HG03064 (cell line): ENCODE measurements around the gene MYO1A.
"Not testable (repeated sequence)": the region's sequence is repeated elsewhere in the genome, so short reads cannot be mapped to it uniquely, and the experiment has no call there.

Experiments used
- ATAC-seq: cut with Tn5 transposase; IDR thresholded peaks from one replicate; pipeline ENCODE4 v1.9.1; 2021; ENCODE audit warnings: low read depth; ENCODE audit not compliant: unreplicated experiment

MYO1A gene

GRCh38 chr12:56996793-56997545, 53.0 kb downstream of the MYO1A start:
- no peak for ATAC-seq

DNA sequence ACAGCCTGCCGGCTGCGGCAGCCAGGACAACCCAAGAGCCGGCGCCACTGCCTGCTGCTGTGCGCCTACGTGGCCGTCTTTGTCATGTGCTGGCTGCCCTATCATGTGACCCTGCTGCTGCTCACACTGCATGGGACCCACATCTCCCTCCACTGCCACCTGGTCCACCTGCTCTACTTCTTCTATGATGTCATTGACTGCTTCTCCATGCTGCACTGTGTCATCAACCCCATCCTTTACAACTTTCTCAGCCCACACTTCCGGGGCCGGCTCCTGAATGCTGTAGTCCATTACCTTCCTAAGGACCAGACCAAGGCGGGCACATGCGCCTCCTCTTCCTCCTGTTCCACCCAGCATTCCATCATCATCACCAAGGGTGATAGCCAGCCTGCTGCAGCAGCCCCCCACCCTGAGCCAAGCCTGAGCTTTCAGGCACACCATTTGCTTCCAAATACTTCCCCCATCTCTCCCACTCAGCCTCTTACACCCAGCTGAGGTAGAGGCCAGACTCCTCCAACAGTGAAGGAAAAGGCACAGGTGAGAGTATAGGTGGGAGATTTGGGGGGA, 53.9 kb downstream of the MYO1A start:
- ATAC-seq = no peak

GRCh38 chr12:56995201-56995929, 54.6 kb downstream of the MYO1A start:
- no peak for ATAC-seq

DNA sequence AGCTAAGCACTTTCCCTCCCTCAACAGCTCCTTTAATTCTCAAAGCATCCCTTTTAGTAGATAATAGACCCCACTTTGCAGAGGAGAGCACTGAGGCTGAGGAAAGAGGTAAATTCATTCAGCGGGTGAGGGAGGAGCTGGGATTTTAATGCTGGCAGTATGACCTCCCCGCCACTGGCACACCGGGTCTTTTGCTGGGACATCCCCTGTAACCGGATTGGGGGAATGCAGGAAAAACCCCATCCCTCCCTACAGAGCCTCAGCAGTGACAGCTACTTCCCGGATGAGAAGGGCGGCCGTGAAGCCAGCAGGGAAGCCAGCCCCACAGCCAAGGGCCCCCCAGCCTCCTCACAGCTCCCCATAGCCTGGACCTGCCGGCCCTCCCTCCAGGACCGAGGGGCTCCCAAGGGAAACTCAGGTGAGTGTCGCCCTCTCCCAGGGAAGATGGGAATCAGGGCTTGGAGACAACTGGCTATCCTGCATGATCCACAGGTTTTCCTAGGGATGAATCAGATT, 55.6 kb downstream of the MYO1A start:
- no peak for ATAC-seq

DNA sequence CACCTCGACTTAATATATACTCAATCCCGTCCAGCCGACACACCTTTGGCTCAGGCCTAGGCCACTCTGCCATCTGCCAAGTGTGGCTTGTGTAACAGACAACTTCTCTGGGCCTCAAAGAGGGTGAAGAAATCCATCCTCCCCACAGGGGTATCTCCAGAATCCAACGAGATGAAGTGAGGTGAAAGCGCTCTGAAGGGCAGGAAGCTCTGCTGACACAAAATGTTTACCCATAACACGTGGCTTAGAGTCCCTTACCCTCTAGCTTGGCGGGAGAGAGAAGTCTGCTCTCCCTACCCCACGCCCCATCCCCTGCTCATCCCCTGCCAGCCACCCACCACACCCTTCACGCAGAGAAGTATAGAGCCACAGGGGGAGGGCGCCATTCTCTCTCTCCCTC, 56.6 kb downstream of the MYO1A start:
- ATAC-seq = no peak

GRCh38 chr12:56991319-56992246, 58.3 kb downstream of the MYO1A start:
- no peak for ATAC-seq

DNA sequence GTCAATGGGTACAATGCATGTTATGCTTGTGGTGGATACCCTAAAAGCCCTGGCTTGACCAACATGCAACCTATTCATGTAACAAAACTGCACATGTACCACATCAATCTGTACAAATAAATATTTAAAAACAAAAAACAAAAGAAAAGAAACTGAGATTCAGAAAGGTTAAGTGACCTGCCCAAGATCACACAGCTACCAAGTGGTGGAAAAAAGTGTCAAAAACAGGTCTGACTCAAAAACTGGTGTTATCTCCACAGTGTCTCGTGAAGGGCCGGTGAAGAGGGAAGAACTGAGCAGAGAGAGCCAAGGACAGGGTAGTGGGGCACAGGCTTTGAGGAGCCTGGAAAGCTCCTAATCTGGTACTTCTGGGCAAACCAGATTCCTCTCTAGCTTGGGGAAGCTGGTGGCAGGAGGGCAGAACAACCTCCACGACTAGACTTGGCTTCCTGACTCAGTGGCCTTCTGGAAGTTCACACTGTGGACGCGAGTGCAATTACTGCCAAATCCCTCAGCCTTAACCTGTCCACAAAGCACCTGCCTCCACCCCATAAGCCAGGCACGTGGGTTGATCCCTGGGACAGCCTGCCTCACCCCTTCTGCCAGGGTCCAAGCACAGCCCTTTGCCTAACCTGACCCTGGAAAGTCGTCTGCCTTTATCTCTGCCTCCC, 59.1 kb downstream of the MYO1A start:
- ATAC-seq = no peak

DNA sequence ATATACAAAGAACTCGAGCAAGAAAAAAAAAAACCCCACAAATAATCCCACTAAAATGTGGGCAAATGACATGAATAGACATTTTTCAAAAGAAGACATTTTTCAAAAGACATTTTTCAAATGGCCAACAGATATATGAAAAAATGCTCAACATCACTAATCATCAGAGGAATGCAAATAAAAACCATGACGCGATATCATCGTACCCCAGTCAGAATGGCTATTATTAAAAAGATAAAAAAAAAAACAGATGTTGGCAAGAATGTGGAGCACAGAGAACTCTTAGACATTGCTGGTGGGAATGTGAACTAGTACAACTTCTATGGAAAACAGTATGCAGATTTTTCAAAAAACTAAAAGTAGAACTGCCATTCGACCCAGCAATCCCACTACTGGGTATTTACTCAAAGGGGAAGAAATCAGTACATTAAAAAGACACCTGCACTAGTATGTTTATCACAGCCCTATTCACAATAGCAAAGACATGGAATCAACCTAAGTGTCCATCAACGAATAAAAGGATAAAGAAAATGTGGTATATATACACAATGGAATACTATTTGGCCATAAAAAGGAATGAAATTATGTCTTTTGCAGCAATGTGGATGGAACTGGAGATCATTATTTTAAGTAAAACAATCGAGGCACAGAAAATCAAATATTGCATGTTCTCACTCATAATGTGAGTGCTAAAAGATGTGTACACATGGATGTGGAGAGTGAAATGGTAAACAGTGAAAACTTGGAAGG, 59.9 kb downstream of the MYO1A start:
- no peak for ATAC-seq

- ATAC-seq = no peak
Measured at GRCh38 chr12:56988207-56988739, 61.7 kb downstream of the MYO1A start.

GRCh38 chr12:56987551-56988053, 62.3 kb downstream of the MYO1A start:
- no peak for ATAC-seq

DNA sequence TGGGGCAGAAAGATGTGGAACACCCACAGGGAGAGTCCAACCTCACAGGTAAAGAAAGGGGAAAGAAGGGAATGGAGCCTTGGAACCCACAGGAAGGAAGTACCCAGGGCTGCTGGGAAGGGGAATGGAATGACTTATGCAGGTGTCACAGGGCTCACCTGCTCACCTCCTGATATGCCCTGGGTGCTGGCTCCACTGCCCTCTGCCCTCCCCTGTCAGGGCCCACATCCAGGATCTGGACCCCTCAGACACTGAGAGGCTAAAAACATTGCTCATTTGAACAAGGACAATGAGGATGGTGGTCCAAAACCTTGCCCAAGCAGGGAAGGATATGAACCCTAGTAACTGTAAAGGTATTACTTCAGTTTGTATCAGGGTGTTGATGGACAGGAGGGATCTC, 62.9 kb downstream of the MYO1A start:
- ATAC-seq = no peak

- ATAC-seq = not testable (repeated sequence)
Measured at GRCh38 chr12:56985714-56986113, 64.2 kb downstream of the MYO1A start.

GRCh38 chr12:56983386-56983785, 66.5 kb downstream of the MYO1A start:
- ATAC-seq = no peak

GRCh38 chr12:56982578-56983236, 67.2 kb downstream of the MYO1A start:
- ATAC-seq = not testable (repeated sequence)

DNA sequence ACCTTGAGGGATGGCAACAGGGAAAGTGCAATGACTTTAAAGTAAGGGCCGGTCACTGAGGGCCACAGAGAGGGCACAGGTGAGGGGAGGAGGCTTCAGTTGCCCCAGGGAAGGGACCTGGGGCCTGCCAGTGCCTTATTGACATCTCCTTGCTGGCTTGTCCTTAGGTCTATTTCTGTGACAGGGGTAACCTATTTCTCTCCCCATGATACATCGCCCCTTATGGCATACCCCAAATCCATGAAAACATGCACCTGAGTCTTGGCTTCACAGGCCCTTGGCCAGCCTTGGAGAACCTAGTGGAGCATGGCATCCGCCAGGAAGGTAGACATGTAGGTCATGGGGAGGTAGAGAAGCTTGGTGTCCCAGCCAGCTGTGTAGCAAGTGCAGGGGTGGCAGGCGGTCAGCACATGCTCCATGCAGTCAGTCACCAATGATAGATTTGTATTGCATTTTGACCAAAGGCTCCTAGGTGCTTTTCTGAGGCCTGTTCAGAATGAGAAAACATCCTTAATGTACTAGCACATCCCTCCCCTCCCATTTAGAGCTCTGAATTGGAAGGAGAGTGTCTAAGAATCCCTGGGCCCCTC, 68.9 kb downstream of the MYO1A start:
- ATAC-seq = no peak

- ATAC-seq = no peak
Measured at GRCh38 chr12:56980268-56980667, 69.7 kb downstream of the MYO1A start.

DNA sequence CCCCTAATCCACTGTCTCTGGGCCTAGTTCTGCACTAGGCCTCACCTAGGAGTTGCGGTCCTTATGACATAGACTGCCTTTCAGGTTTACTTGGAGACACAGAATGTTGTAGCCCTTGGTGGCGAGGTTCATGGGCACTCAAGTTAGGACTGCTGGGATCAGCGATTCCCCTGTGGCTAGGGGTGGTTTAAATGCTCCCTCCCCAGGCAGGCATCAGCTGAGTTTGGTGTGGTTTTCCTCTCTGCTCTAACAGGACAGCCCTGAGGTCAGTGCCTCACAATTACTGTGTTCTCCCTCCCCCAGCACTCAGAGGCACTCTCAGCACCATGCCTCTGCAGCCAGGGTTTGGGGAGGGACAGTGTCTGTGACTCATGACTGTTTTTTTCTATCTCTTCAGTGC, 70.3 kb downstream of the MYO1A start:
- ATAC-seq = no peak
